WTC11 (cell line): ENCODE data around the gene AGAP1. TPM values are rescaled to one million over a fixed set of nuclear protein-coding genes. Genes with fewer than 3 reads are reported as not detected.

Experiments
- ATAC-seq: fragments of 200-7000 bp; cut with Tn5 transposase; 2 replicates; pipeline ENCODE4 v1.10.0; 2021; ENCODE audit warnings: mild to moderate bottlenecking, moderate library complexity
- CTCF ChIA-PET: fragments of 300-600 bp; sonication (Branson Sonifier 250); formaldehyde crosslinking; loops from one replicate; lab custom pipeline; 2021; ENCODE audit warnings: antibody characterized with exemption; lab: Charles Lee
- POLR2A ChIA-PET: fragments of 350-600 bp; sonication (Branson Sonifier 250); formaldehyde crosslinking; loops from one replicate; lab custom pipeline; 2021; ENCODE audit warnings: antibody characterized with exemption; lab: Charles Lee
- DNase-seq: peaks from one replicate; pipeline ENCODE4 v3.0.0; 2021; ENCODE audit warnings: low spot score
- H3K27ac Mint-ChIP-seq: 2 replicates; pipeline ENCODE4 v1.8.0; 2021; ENCODE audit warnings: mixed read lengths
- H3K27me3 Mint-ChIP-seq: 2 replicates; pipeline ENCODE4 v1.8.0; 2021; ENCODE audit warnings: low read depth, mild to moderate bottlenecking, moderate library complexity, mixed read lengths
- H3K36me3 Mint-ChIP-seq: 2 replicates; pipeline ENCODE4 v1.8.0; 2021; ENCODE audit warnings: mixed read lengths
- H3K4me1 Mint-ChIP-seq: 2 replicates; pipeline ENCODE4 v1.8.0; 2022; ENCODE audit warnings: mixed read lengths
- H3K4me3 Mint-ChIP-seq: 2 replicates; pipeline ENCODE4 v1.8.0; 2021; ENCODE audit warnings: mild to moderate bottlenecking, moderate library complexity, mixed read lengths
- H3K9me3 Mint-ChIP-seq: 2 replicates; pipeline ENCODE4 v1.8.0; 2021; ENCODE audit warnings: mixed read lengths
- AR ChIP-seq: fragments of 250-450 bp; sonication (Bioruptor Pico); IDR thresholded peaks from 2 replicates; pipeline ENCODE4 v1.9.0; 2021; ENCODE audit warnings: mild to moderate bottlenecking
- ATF2 ChIP-seq: sonication (generic); formaldehyde crosslinking; IDR thresholded peaks from 2 replicates; pipeline ENCODE4 v1.8.1; 2022; ENCODE audit warnings: low read depth, missing genetic modification reagents, borderline replicate concordance
- CTCF ChIP-seq: fragments of 200-600 bp; IDR thresholded peaks from 2 replicates; pipeline ENCODE4 v1.8.0; 2022; ENCODE audit warnings: antibody characterized with exemption
- GABPB1 ChIP-seq: sonication (generic); formaldehyde crosslinking; IDR thresholded peaks from 2 replicates; pipeline ENCODE4 v1.8.1; 2023; ENCODE audit warnings: mild to moderate bottlenecking, missing genetic modification reagents
- GTF2I ChIP-seq: fragments of 250-450 bp; sonication (Bioruptor Pico); conservative IDR thresholded peaks from 2 replicates; pipeline ENCODE4 v1.4.0; 2021; ENCODE audit warnings: mild to moderate bottlenecking
- MAX ChIP-seq: sonication (generic); formaldehyde crosslinking; IDR thresholded peaks from 2 replicates; pipeline ENCODE4 v1.8.0; 2022; ENCODE audit warnings: mild to moderate bottlenecking, missing genetic modification reagents
- NR1H2 ChIP-seq: sonication (generic); formaldehyde crosslinking; IDR thresholded peaks from 2 replicates; pipeline ENCODE4 v1.9.0; 2021; ENCODE audit warnings: mild to moderate bottlenecking, moderate library complexity, missing genetic modification reagents
- NR3C1 ChIP-seq: sonication (generic); formaldehyde crosslinking; conservative IDR thresholded peaks from 2 replicates; pipeline ENCODE4 v1.8.1; 2023; ENCODE audit warnings: low read depth, mild to moderate bottlenecking, missing genetic modification reagents
- RELA ChIP-seq: sonication (generic); formaldehyde crosslinking; IDR thresholded peaks from 2 replicates; pipeline ENCODE4 v1.8.1; 2022; ENCODE audit warnings: missing genetic modification reagents, mild to moderate bottlenecking, borderline replicate concordance
- SMAD4 ChIP-seq: sonication (generic); formaldehyde crosslinking; IDR thresholded peaks from 2 replicates; pipeline ENCODE4 v1.8.0; 2022; ENCODE audit warnings: mild to moderate bottlenecking, missing genetic modification reagents
- TCF7 ChIP-seq: sonication (generic); formaldehyde crosslinking; IDR thresholded peaks from 2 replicates; pipeline ENCODE4 v1.8.0; 2022; ENCODE audit warnings: mild to moderate bottlenecking, low read depth, missing genetic modification reagents, moderate library complexity
- ZNF232 ChIP-seq: sonication (generic); formaldehyde crosslinking; IDR thresholded peaks from 2 replicates; pipeline ENCODE4 v1.8.0; 2022; ENCODE audit warnings: mild to moderate bottlenecking, missing genetic modification reagents
- ZNF281 ChIP-seq: sonication (generic); formaldehyde crosslinking; IDR thresholded peaks from 2 replicates; pipeline ENCODE4 v1.8.0; 2023; ENCODE audit warnings: mild to moderate bottlenecking, missing genetic modification reagents
- total RNA-seq: library from RNA; stranded (reverse); gene quantifications from 3 replicates; pipeline ENCODE4 v1.2.3, GENCODE V29; 2021

Gene AGAP1
- total RNA-seq, 1 experiment from 2014 or later, result 49.3 TPM

- TF ChIP-seq TCF7 (CRISPR knock-in tag) (no peak), GABPB1 (CRISPR knock-in tag) (peak; percentile 85)
- peaks cover 9% of the 10 kb centered on the region for H3K9me3 Mint-ChIP-seq
- H3K27ac Mint-ChIP-seq, result no peak overlapping the region
- H3K4me3 Mint-ChIP-seq, result no peak overlapping the region
- no peak for ATAC-seq
- no peaks in the 10 kb centered on the region; the same call in 1 of the 2 replicates for H3K27me3 Mint-ChIP-seq
- ChIA-PET CTCF (interaction anchor here (0.6 to 1.3 kb wide), 2 partner anchors 67 to 1499 kb away, joined by 3 read pairs; no protein-coding TSS in a partner anchor), POLR2A (interaction anchor here (0.6 kb wide), 2 partner anchors 14 to 305 kb away, joined by 3 to 5 read pairs; no protein-coding TSS in a partner anchor)
- no peak for DNase-seq
- H3K4me1 Mint-ChIP-seq, result peaks cover 92% of the 10 kb centered on the region
- peaks cover 10% of the 10 kb centered on the region for H3K36me3 Mint-ChIP-seq
These were observed 166.7 kb downstream of the AGAP1 start for GRCh38 chr2:235660484-235661082.

- DNase-seq, result no peak
- H3K36me3 Mint-ChIP-seq, result peaks cover 2% of the 10 kb centered on the region
- H3K27ac Mint-ChIP-seq, result peak overlapping the region; percentile 68; the same call in 1 of the 2 replicates
- ChIA-PET CTCF (interaction anchor here (1.0 to 1.3 kb wide), 2 partner anchors 68 to 85 kb away, joined by 3 to 4 read pairs; no protein-coding TSS in a partner anchor), POLR2A (no interaction called here)
- no peak for TF ChIP-seq NR1H2 (CRISPR knock-in tag)
- TF ChIP-seq NR3C1 (CRISPR knock-in tag), result no peak
- no peak for TF ChIP-seq ATF2 (CRISPR knock-in tag)
- no peak for TF ChIP-seq ZNF232 (CRISPR knock-in tag)
- no peak for TF ChIP-seq RELA (CRISPR knock-in tag)
- TF ChIP-seq GABPB1 (CRISPR knock-in tag), result no peak
- no peak for TF ChIP-seq ZNF281 (CRISPR knock-in tag)
- TF ChIP-seq CTCF, result no peak
- no peak for TF ChIP-seq MAX
- no peak for TF ChIP-seq AR
- no peak for TF ChIP-seq SMAD4 (CRISPR knock-in tag)
- no peak for TF ChIP-seq GTF2I
- no peak for ATAC-seq
- H3K9me3 Mint-ChIP-seq, result peaks cover 2% of the 10 kb centered on the region; the same call in 1 of the 2 replicates
- H3K4me1 Mint-ChIP-seq, result peaks cover 93% of the 10 kb centered on the region
- H3K4me3 Mint-ChIP-seq, result 0 out of 2 replicates have a peak overlapping the region, but pooled peaks have one; percentile 16
- H3K27me3 Mint-ChIP-seq, result no peaks in the 10 kb centered on the region; the same call in 1 of the 2 replicates
These were observed 167.5 kb downstream of the AGAP1 start for GRCh38 chr2:235661167-235661937.
